NT2/D1 (cell line): ENCODE measurements around the gene DUSP16.

Source experiments
- DNase-seq: peaks from one replicate; pipeline ENCODE4 v3.0.0-alpha.2; 2011; ENCODE audit warnings: low read depth, low spot score
- H3K27me3 ChIP-seq: 2 replicates; pipeline ENCODE4 v1.6.0; 2011; ENCODE audit warnings: mild to moderate bottlenecking; ENCODE audit not compliant: insufficient read length, insufficient read depth
- H3K36me3 ChIP-seq: 2 replicates; pipeline ENCODE4 v1.6.1; 2011; ENCODE audit warnings: mild to moderate bottlenecking, low read length, mixed read lengths; ENCODE audit not compliant: insufficient read depth, insufficient read length
- H3K4me1 ChIP-seq: 2 replicates; pipeline ENCODE4 v1.5.1; 2011; ENCODE audit not compliant: insufficient read depth, insufficient read length
- H3K4me3 ChIP-seq: 2 replicates; pipeline ENCODE4 v1.5.1; 2011; ENCODE audit warnings: low read depth; ENCODE audit not compliant: insufficient read length
- H3K9ac ChIP-seq: 2 replicates; pipeline ENCODE4 v1.6.0; 2011; ENCODE audit warnings: low read depth; ENCODE audit not compliant: insufficient read length
- H3K9me3 ChIP-seq: 2 replicates; pipeline ENCODE4 v1.5.1; 2011; ENCODE audit warnings: mild to moderate bottlenecking, low read length; ENCODE audit not compliant: insufficient read depth
- SUZ12 ChIP-seq: IDR thresholded peaks from 2 replicates; pipeline ENCODE4 v1.6.1; 2011; ENCODE audit not compliant: insufficient read length, insufficient read depth; ENCODE audit errors: extremely low read depth
- YY1 ChIP-seq: IDR thresholded peaks from 2 replicates; pipeline ENCODE4 v1.6.1; 2011; ENCODE audit not compliant: insufficient read length, insufficient read depth
- ZNF274 ChIP-seq: IDR thresholded peaks from 2 replicates; pipeline ENCODE4 v1.6.1; 2011; ENCODE audit warnings: mild to moderate bottlenecking, low read depth, low read length

Gene DUSP16

DNA sequence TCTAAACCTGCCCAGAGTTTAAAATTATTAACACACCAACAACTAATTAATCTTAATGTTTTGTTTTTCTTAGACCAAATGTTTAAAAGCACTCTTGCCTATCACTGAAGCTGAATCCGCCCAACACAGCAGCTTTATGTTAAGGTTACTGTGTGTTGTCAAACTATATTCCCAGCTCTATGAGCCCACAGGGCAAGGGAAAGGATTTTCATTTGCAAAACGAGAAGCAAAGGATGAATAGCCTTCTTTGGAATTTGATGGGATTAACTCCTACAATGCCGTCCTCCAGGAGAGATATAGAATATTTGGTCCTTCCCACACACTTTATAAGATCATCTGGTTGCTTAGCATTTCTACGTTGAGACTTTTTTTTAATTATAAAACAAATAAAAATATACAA, 43.7 kb downstream of the DUSP16 start:
- Histone ChIP-seq H3K27me3 (no peaks in the 10 kb centered on the region), H3K4me3 (no peak overlapping the region), H3K36me3 (peaks cover 48% of the 10 kb centered on the region), H3K4me1 (no peaks in the 10 kb centered on the region), H3K9ac (no peak overlapping the region), H3K9me3 (no peaks in the 10 kb centered on the region)
- DNase-seq: no peak
- TF ChIP-seq SUZ12: no peak
- no peak for TF ChIP-seq ZNF274
- TF ChIP-seq YY1: no peak

DNA sequence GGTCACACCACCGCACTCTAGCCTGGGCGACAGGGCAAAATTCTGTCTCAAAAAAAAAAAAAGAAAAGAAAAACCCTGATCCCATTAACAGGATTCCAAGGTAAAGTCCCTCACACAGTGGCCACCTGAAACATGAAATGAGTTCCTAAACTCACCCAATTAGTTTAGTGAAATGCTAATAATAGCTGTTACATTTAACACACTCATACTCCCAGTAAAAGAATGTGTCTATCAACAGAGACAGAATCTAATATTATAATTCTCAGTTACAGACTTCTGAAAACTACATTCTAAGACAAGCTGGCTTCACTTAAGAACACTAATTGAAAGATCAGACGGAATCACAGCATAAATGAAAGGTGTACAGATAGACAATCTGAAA, 44.2 kb downstream of the DUSP16 start:
- TF ChIP-seq YY1 (no peak), ZNF274 (no peak), SUZ12 (no peak)
- H3K9ac ChIP-seq: no peak overlapping the region
- no peak for DNase-seq
- H3K27me3 ChIP-seq: no peaks in the 10 kb centered on the region
- H3K4me3 ChIP-seq: no peak overlapping the region
- no peaks in the 10 kb centered on the region for H3K9me3 ChIP-seq
- no peaks in the 10 kb centered on the region for H3K4me1 ChIP-seq
- H3K36me3 ChIP-seq: peaks cover 49% of the 10 kb centered on the region

DNA sequence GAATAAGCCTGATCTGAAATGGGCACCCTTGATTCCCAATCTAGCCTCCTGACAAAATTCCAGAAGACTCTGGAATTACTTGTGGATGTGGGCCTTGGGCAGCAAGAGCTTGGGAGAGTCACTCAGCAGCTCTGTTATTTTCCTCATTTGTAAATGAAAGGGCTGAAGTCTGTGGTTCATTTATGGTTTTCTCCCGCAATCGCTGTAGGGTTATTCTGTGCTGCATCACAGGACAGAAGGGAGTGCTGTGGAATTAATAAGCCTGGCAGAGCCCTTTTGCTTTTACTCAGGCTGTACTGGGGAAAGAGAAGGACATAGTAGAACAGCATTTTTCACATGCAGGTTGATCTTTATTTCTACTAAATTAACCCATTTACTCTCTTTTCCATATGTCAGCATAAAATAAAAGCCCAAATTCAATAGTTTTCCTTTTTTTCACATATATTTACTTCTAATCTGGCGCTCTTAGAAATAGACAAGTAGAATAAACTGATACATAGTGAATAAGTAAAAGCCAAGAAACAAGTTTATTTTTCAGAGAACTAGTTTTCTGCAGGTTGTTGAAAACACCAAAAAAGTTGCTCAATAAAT, 49.2 kb downstream of the DUSP16 start:
- TF ChIP-seq YY1 (no peak), SUZ12 (no peak), ZNF274 (no peak)
- H3K9me3 ChIP-seq: no peaks in the 10 kb centered on the region
- H3K4me3 ChIP-seq: no peak overlapping the region
- H3K36me3 ChIP-seq: peaks cover 42% of the 10 kb centered on the region
- DNase-seq: no peak
- H3K9ac ChIP-seq: no peak overlapping the region
- H3K4me1 ChIP-seq: no peaks in the 10 kb centered on the region
- H3K27me3 ChIP-seq: no peaks in the 10 kb centered on the region

DNA sequence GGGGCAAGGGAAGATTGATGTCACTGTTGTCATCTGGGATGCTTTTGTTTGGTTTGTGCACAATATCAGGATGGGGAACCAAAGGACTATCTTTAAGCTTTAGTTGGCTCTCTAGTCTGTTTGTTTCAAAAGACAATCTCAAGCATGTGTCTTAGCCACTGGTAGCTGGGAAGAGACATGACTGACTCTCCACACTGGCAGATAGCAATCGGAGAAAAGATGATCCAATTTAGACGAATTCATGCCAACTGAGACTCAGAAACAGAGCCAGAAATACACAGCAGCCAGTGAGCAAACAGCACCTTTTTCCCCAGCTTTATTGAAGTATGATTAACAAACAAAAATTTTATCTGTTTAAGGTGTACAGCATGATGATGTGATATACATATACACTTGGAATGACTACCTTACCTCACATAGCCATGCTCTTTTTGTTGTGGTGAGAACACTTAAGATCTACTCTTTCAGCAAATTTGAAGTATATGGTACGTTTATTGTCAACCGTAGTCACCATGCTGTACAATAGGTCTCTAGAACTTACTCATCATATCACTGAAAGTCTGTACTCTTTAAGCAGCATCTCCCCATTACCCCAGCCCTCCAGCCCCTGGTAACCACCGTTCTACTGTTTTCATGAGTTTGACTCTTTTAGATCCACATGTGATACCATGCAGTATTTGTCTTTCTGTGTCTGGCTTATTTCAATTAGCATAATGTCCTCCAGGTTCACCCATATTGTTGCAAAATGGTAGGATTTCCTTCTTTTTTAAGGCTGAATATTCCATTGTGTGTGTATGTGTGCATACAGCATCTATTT, 50.6 kb downstream of the DUSP16 start:
- no peak for DNase-seq
- Histone ChIP-seq H3K36me3 (peaks cover 28% of the 10 kb centered on the region), H3K4me1 (no peaks in the 10 kb centered on the region)

DNA sequence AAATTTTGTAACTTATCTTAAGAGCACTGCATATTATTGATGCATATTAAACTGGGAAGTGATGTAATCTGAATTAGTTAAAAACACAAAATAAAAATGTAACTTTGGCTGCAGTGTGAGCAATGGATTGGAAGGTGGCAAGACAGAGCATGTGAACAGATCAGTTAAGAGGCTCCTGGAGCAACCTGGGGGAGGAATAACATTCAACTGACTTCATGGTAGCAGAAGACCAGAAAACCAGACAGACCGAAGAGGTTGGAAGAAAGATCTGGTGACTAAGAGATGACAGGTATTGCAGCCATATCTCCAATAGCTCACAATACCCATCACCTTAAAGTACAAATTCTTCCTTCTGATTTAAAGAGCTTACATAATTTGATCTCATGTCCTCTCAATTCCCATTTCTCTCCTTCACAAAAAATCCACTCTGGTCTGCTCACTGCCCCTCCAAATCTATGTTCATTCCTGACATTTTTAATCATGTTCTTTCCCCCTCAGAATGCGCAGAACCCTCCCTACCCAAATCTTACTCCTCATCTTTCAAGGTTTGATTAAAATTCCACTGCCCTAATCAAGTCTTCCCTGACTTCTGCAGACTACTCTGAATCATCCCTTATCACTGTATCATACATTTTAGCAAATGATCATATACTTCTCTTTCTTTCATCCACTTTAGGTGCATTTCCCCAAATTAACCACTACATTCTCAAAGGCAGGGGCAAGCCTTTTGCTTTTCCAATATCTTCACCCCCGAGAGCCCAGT, 51.5 kb downstream of the DUSP16 start:
- H3K9ac ChIP-seq: no peak overlapping the region
- H3K9me3 ChIP-seq: no peaks in the 10 kb centered on the region
- no peak overlapping the region for H3K4me3 ChIP-seq
- H3K36me3 ChIP-seq: peaks cover 21% of the 10 kb centered on the region
- DNase-seq: no peak
- peaks cover 3% of the 10 kb centered on the region for H3K4me1 ChIP-seq
- H3K27me3 ChIP-seq: no peaks in the 10 kb centered on the region
- TF ChIP-seq SUZ12 (no peak), ZNF274 (no peak), YY1 (no peak)

More for the DNA sequence above, 50.6 kb downstream of the DUSP16 start:
- no peak overlapping the region for H3K9ac ChIP-seq
- TF ChIP-seq YY1 (no peak), ZNF274 (no peak), SUZ12 (no peak)
- H3K27me3 ChIP-seq: no peaks in the 10 kb centered on the region
- H3K4me3 ChIP-seq: no peak overlapping the region
- no peaks in the 10 kb centered on the region for H3K9me3 ChIP-seq

DNA sequence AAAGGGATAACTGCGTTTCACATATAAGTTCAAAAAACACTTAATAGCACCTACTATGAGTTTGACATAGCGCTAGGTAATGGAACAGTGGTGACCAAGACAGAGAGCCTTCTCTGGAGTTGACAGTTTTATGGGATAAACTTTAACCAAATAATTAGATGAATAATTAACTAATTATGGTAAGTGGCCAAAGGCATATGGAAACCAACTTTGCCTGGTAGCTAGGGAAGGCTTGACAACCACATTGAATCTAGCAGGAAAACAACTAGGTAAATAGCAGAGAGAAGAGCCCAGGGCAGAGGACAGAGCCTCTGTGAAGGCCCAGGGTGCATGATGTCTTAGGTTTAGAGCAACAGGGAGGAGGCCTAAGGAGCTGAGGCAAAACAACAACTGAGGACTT, 52.1 kb downstream of the DUSP16 start:
- no peak for DNase-seq
- H3K36me3 ChIP-seq: peaks cover 18% of the 10 kb centered on the region
- no peak overlapping the region for H3K9ac ChIP-seq
- TF ChIP-seq SUZ12: no peak
- H3K27me3 ChIP-seq: no peaks in the 10 kb centered on the region
- H3K9me3 ChIP-seq: no peaks in the 10 kb centered on the region
- H3K4me3 ChIP-seq: no peak overlapping the region
- H3K4me1 ChIP-seq: peaks cover 3% of the 10 kb centered on the region

DNA sequence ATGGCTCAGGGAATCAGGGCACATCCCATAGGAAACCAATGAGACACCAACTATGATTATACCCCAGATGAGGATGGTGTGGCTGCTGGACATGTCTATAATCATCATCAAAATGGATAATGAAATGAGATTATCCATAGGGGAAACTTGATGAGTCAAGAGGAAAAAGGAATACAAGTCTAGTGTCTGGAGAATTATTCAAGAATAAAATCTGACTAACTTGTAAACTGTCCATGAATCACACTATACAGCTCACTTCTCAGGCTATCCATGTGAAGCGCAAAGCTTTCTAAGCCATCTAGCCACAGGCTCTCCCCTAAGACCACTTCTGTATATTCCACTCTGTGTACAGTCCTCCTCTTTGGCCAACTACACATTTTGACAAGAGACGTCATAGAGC, 52.5 kb downstream of the DUSP16 start:
- Histone ChIP-seq H3K4me3 (no peak overlapping the region), H3K36me3 (peaks cover 18% of the 10 kb centered on the region), H3K9ac (no peak overlapping the region), H3K9me3 (no peaks in the 10 kb centered on the region), H3K27me3 (no peaks in the 10 kb centered on the region), H3K4me1 (peaks cover 3% of the 10 kb centered on the region)
- no peak for DNase-seq
- no peak for TF ChIP-seq SUZ12
- no peak for TF ChIP-seq YY1
- TF ChIP-seq ZNF274: no peak
